Endothelial cell of umbilical vein (primary cell): ENCODE measurements around the gene DIO3. TPM values are rescaled to one million over a fixed set of nuclear protein-coding genes. Genes with fewer than 3 reads are reported as not detected.

Experiments used
- BruUV-seq: library from RNA; stranded (reverse); fragments of 400-500 nt; replicated peaks from 2 replicates; lab custom pipeline; 2021; lab: Mats Ljungman, UMichigan
- CTCF ChIA-PET: fragments of 300-600, 350-600 bp; sonication (Branson Sonifier 250); formaldehyde crosslinking; loops from one replicate; lab custom pipeline; 2021; ENCODE audit warnings: antibody characterized with exemption, inconsistent platforms; lab: Charles Lee
- POLR2A ChIA-PET: fragments of 300-600, 350-600 bp; sonication (Branson Sonifier 250); formaldehyde crosslinking; loops from one replicate; lab custom pipeline; 2021; ENCODE audit warnings: antibody characterized with exemption, inconsistent platforms; lab: Charles Lee
- DNase-seq: peaks from one replicate; pipeline ENCODE4 v3.0.0-alpha.2; 2011; ENCODE audit warnings: low read depth, low spot score
- FAIRE-seq: peaks from 2 replicates; lab custom pipeline; 2011; peaks lifted over from hg19 to GRCh38; lab: Jason Lieb, UNC
- H2AFZ ChIP-seq: 2 replicates; pipeline ENCODE4 v1.6.0; 2012; ENCODE audit warnings: low read depth, low read length, control low read depth, inconsistent platforms
- H3K27ac ChIP-seq: 2 replicates; pipeline ENCODE4 v1.5.1; 2011; ENCODE audit warnings: low read depth, mild to moderate bottlenecking, control low read depth, low read length, moderate library complexity; ENCODE audit not compliant: insufficient read depth
- H3K27me3 ChIP-seq, 2 experiments: 2 replicates each; pipeline versions ENCODE4 v1.6.0 to v1.6.1; 2011; ENCODE audit warnings: low read length in 2 of 2, mixed read lengths in 1 of 2; ENCODE audit not compliant: control insufficient read depth in 2 of 2, insufficient read depth in 2 of 2
- H3K36me3 ChIP-seq, 2 experiments: 2 replicates in 1 of 2; 3 replicates in 1 of 2; pipeline ENCODE4 v1.5.1; 2011; ENCODE audit warnings: low read length in 2 of 2, mild to moderate bottlenecking in 1 of 2, moderate library complexity in 1 of 2; ENCODE audit not compliant: control insufficient read depth in 2 of 2, insufficient read depth in 2 of 2; ENCODE audit errors: extremely low read depth in 1 of 2
- H3K4me1 ChIP-seq: 3 replicates; pipeline ENCODE4 v1.5.1; 2011; ENCODE audit warnings: mild to moderate bottlenecking, low read length; ENCODE audit not compliant: control insufficient read depth, insufficient read depth; ENCODE audit errors: extremely low read depth
- H3K4me2 ChIP-seq: 2 replicates; pipeline ENCODE4 v1.6.1; 2011; ENCODE audit warnings: low read length, control low read depth, mixed read lengths; ENCODE audit not compliant: insufficient read depth
- H3K4me3 ChIP-seq, 3 experiments: fragments of 200-600 bp in 1 of 3; sonication (generic), shearing (Covaris generic) in 1 of 3; replicated peaks in 1 of 3; 2 replicates each; pipeline ENCODE4 v1.5.1; 2011 to 2016; ENCODE audit warnings: control low read depth in 3 of 3, low read length in 3 of 3, mild to moderate bottlenecking in 2 of 3, inconsistent platforms in 1 of 3, low read depth in 1 of 3, moderate library complexity in 1 of 3; ENCODE audit not compliant: insufficient read depth in 1 of 3
- H3K79me2 ChIP-seq: 2 replicates; pipeline ENCODE4 v1.6.0; 2012; ENCODE audit warnings: low read length, inconsistent platforms; ENCODE audit not compliant: control insufficient read depth, insufficient read depth
- H3K9ac ChIP-seq: replicated peaks from 2 replicates; pipeline ENCODE3; 2011; ENCODE audit warnings: low read length, control low read depth; ENCODE audit not compliant: insufficient read depth; ENCODE audit errors: extremely low read depth
- H3K9me1 ChIP-seq: replicated peaks from 3 replicates; pipeline ENCODE4 v1.6.0; 2011; ENCODE audit warnings: mild to moderate bottlenecking, low read length; ENCODE audit not compliant: control insufficient read depth, insufficient read depth; ENCODE audit errors: extremely low read depth
- H3K9me3 ChIP-seq: replicated peaks from 2 replicates; pipeline ENCODE4 v1.5.1; 2012; ENCODE audit warnings: low read length, inconsistent platforms; ENCODE audit not compliant: control insufficient read depth, insufficient read depth
- H4K20me1 ChIP-seq: replicated peaks from 2 replicates; pipeline ENCODE3; 2011; ENCODE audit warnings: mild to moderate bottlenecking, low read length; ENCODE audit not compliant: control insufficient read depth, insufficient read depth; ENCODE audit errors: extremely low read depth
- EZH2 ChIP-seq: IDR thresholded peaks from 2 replicates; pipeline ENCODE4 v1.6.1; 2012; ENCODE audit warnings: borderline replicate concordance, low read depth, mild to moderate bottlenecking, moderate library complexity, low read length, inconsistent platforms; ENCODE audit not compliant: severe bottlenecking
- FOS ChIP-seq: IDR thresholded peaks from 2 replicates; pipeline ENCODE4 v1.6.1; 2011; ENCODE audit warnings: mild to moderate bottlenecking, low read length, moderate library complexity, borderline replicate concordance; ENCODE audit not compliant: insufficient read depth
- GATA2 ChIP-seq: IDR thresholded peaks from 2 replicates; pipeline ENCODE4 v1.7.0; 2011; ENCODE audit warnings: low read depth, mild to moderate bottlenecking, moderate library complexity, mixed read lengths, low read length; ENCODE audit not compliant: insufficient read length, insufficient read depth
- JUN ChIP-seq: IDR thresholded peaks from 2 replicates; pipeline ENCODE4 v1.6.1; 2011; ENCODE audit warnings: borderline replicate concordance, low read depth; ENCODE audit not compliant: insufficient read length, insufficient read depth
- MYC ChIP-seq: IDR thresholded peaks from one replicate; pipeline ENCODE4 v1.6.1; 2011; ENCODE audit warnings: mild to moderate bottlenecking, low read depth, low read length
- POLR2A ChIP-seq: IDR thresholded peaks from 2 replicates; pipeline ENCODE4 v1.6.1; 2012; ENCODE audit warnings: low read depth, mild to moderate bottlenecking, control low read depth, low read length
- POLR2AphosphoS5 ChIP-seq: IDR thresholded peaks from 2 replicates; pipeline ENCODE4 v1.6.1; 2012; ENCODE audit warnings: low read depth, mild to moderate bottlenecking, control low read depth, low read length, moderate library complexity; ENCODE audit not compliant: insufficient read depth
- dilution Hi-C: fragments of 300-500 bp; cut with MboI; formaldehyde crosslinking; loops from one replicate; pipeline ENCODE4 v1.15.0; 2019; ENCODE audit warnings: low sequenced_read_pairs; ENCODE audit not compliant: extremely low pct_ligation_motif_present
- intact Hi-C: fragments of 100-400 bp; cut with micrococcal nuclease; formaldehyde crosslinking; loops from one replicate; pipeline ENCODE4 v1.10.0; 2022
- polyA plus RNA-seq, 4 experiments: library from polyadenylated mRNA; depleted of rRNA in 3 of 4; stranded (reverse) in 3 of 4; unstranded in 1 of 4; fragments of >200 nt; gene quantifications; 2 replicates each; pipeline versions ENCODE4 v1.2.1 to v1.2.3, GENCODE V29; 2011 to 2012; ENCODE audit warnings: missing spikeins in 1 of 4
- total RNA-seq: library from RNA; stranded (reverse); gene quantifications from 2 replicates; pipeline ENCODE4 v1.2.3, GENCODE V29; 2021
- TF ChIP-seq, protein P1 (sequence below): IDR thresholded peaks from 2 replicates; pipeline ENCODE4 v1.6.1; 2011; ENCODE audit not compliant: insufficient read depth, insufficient read length
- TF ChIP-seq, protein P2 (sequence below), 2 donors: IDR thresholded peaks; 1 replicate in 1 of 2; 2 replicates in 1 of 2; pipeline ENCODE4 v1.5.1; 2011; ENCODE audit warnings: low read length in 2 of 2, mild to moderate bottlenecking in 2 of 2, moderate library complexity in 2 of 2, control low read depth in 1 of 2, inconsistent platforms in 1 of 2, low read depth in 1 of 2; ENCODE audit not compliant: insufficient read depth in 1 of 2; ENCODE audit errors: extremely low read depth in 1 of 2

The DIO3 gene
- total and polyA plus RNA-seq, 2 donors (not counting 3 experiments of a cell fraction or from before 2014, with no cell fraction given), result not detected

DNA sequence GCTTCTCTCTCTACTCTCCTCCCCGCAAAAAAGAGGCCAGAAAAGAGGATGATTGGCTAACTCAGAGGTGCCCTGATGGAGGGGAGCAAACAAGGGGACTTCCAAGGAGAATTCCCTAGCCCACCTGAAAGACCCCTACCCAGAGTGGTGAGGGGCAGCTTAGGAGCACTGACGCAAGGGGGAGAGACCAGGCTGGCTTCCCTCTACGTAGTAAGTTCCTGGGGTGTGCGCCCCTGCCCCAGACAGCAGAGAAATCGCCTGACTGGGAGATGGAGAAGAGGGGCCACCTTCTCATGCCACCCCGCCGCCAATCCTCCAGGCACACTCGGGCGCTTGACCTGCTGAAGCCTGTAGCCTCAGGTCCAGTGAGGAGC lies 2.1 kb upstream of the DIO3 start:
- Histone ChIP-seq H2AFZ (no peak overlapping the region), H3K4me2 (no peak overlapping the region), H4K20me1 (no peaks in the 10 kb centered on the region), H3K9me3 (peaks cover 4% of the 10 kb centered on the region), H3K79me2 (no peaks in the 10 kb centered on the region), H3K4me1 (no peaks in the 10 kb centered on the region), H3K9me1 (no peaks in the 10 kb centered on the region), H3K36me3 (no peaks in the 10 kb centered on the region), H3K9ac (no peak overlapping the region), H3K27me3 (peaks cover 45 to 48% of the 10 kb centered on the region in 2 experiments), H3K27ac (no peak overlapping the region), H3K4me3 (no peak overlapping the region)
- POLR2A ChIA-PET, result no interaction called here
- DNase-seq, result no peak
- dilution Hi-C loops (no loop called here), intact Hi-C loops (no loop called here)
- no peak for FAIRE-seq
- TF ChIP-seq FOS (no peak), JUN (no peak)
- BruUV-seq, result no TSS peak
- CTCF ChIA-PET, result no interaction called here

DNA sequence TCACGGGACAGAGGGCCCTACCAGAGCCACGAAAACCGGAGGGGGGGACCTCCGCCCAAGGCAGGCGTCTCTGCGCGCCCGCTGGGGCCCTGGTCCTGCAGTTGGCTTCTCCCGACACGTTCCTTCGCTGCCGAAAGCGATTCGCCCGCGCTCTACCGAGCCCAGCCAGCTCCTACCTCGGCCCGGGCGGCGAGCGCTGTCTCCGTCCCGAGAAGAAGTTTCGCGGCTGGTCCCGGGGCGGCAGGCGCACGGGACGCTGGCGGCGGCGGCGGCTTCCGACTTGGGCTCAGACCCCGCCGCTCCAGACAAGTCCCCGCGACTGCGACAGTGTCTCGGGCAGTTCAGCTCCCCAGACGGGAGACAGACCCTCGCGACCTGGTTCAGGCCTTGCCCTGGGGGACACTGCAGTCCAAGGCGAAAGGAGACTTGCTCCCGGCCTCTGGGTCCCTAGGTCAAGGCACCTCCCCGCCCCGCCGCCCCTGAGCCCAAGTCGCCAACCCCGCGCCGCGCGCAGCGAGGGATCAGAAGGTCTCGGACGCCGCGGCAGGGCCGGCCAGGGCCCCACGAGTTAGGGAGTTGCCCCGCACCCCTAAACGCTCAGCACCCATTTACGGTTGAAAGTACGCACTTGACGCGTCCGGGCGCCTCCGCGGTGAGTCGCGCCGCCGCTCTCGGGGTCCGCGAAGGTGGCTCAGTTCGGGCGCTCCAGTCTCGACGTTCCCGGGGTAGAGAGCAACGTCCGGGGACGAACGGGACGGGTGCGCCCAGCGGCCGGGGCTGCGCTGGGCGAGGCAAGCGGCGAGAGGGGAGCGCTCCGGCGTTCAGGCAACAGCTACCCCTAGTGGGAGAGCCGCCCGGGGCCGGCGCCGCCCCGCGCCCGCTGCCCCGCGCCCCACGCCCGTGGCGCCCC lies 1.4 kb upstream of the DIO3 start:
- POLR2A ChIA-PET, result no interaction called here
- intact Hi-C loops (no loop called here), dilution Hi-C loops (no loop called here)
- BruUV-seq, result no TSS peak
- Histone ChIP-seq H2AFZ (no peak overlapping the region), H3K9me3 (peaks cover 4% of the 10 kb centered on the region), H3K36me3 (no peaks in the 10 kb centered on the region), H3K27ac (no peak overlapping the region), H3K4me1 (no peaks in the 10 kb centered on the region), H3K4me3 (no peak overlapping the region), H3K9me1 (no peaks in the 10 kb centered on the region), H3K27me3 (peaks cover 51 to 55% of the 10 kb centered on the region in 2 experiments), H3K79me2 (no peaks in the 10 kb centered on the region), H3K9ac (no peak overlapping the region), H3K4me2 (no peak overlapping the region), H4K20me1 (no peaks in the 10 kb centered on the region)
- FAIRE-seq (no peak), DNase-seq (no peak)
- CTCF ChIA-PET, result no interaction called here
- TF ChIP-seq JUN, result no peak
- TF ChIP-seq EZH2, result peak; percentile 85
- TF ChIP-seq POLR2A, result no peak
- TF ChIP-seq, protein P1, sequence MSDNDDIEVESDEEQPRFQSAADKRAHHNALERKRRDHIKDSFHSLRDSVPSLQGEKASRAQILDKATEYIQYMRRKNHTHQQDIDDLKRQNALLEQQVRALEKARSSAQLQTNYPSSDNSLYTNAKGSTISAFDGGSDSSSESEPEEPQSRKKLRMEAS, result no peak
- TF ChIP-seq FOS, result no peak
- no peak for TF ChIP-seq GATA2
- TF ChIP-seq, protein P2, sequence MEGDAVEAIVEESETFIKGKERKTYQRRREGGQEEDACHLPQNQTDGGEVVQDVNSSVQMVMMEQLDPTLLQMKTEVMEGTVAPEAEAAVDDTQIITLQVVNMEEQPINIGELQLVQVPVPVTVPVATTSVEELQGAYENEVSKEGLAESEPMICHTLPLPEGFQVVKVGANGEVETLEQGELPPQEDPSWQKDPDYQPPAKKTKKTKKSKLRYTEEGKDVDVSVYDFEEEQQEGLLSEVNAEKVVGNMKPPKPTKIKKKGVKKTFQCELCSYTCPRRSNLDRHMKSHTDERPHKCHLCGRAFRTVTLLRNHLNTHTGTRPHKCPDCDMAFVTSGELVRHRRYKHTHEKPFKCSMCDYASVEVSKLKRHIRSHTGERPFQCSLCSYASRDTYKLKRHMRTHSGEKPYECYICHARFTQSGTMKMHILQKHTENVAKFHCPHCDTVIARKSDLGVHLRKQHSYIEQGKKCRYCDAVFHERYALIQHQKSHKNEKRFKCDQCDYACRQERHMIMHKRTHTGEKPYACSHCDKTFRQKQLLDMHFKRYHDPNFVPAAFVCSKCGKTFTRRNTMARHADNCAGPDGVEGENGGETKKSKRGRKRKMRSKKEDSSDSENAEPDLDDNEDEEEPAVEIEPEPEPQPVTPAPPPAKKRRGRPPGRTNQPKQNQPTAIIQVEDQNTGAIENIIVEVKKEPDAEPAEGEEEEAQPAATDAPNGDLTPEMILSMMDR (IDR thresholded peaks at IDR 0.05; ENCODE audit: extremely low read depth in 1 of 2, insufficient read depth in 1 of 2, low read depth in 1 of 2, low read length in 2 of 2), result peak in 1 of 2 donors; percentile 25
- TF ChIP-seq POLR2AphosphoS5, result no peak
- TF ChIP-seq MYC, result no peak
